ENCODE measurements around the gene GBA3.

Gene GBA3

DNA sequence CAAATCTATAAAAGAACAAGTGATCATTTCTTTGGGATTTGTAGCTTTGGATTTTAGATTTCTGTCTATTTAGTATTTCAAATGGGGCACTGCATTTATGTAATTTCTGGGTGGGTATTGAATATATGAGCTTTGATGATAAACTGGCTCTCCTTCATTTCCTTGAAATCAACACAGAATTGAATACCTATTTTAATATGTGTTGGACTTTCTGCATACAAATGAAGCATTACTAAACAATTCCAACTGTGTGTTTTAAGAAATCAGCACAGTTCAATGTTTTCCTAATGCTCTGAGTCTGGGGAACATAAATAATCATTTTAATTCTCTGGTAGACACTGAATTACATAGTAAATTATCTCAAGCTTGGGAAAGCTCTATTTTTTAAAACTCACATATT lies 42.0 kb upstream of the GBA3 start:
- H2BK120ac ChIP-seq (ENCODE audit: low read depth, low read length) = no peak overlapping the region
- H3K9ac ChIP-seq (ENCODE audit: low read depth, low read length, poor library complexity) = no peak overlapping the region
- H2BK15ac ChIP-seq (ENCODE audit: low read length) = no peak overlapping the region
- no peak for DNase-seq (ENCODE audit: low spot score)
- no peaks in the 10 kb centered on the region for H3K36me3 ChIP-seq (replicated peaks in 1 of 2; ENCODE audit: control insufficient read depth in 2 of 2, insufficient read depth in 2 of 2, low read length in 2 of 2)
- H2AFZ ChIP-seq (ENCODE audit: low read length) = no peak overlapping the region
- no peak overlapping the region for H2AK5ac ChIP-seq (ENCODE audit: low read depth, low read length)
- H3K9me3 ChIP-seq (replicated peaks in 1 of 2; ENCODE audit: control insufficient read depth in 2 of 2, insufficient read depth in 1 of 2, low read depth in 1 of 2, low read length in 2 of 2) = no peaks in the 10 kb centered on the region
- H3K18ac ChIP-seq (ENCODE audit: low read length) = no peak overlapping the region
- no peak overlapping the region for H3K4me2 ChIP-seq (ENCODE audit: insufficient read depth, low read length, poor library complexity, severe bottlenecking)
- H3K14ac ChIP-seq (ENCODE audit: low read length) = no peak overlapping the region
- no peak overlapping the region for H3K23ac ChIP-seq (ENCODE audit: low read depth, low read length, poor library complexity)
- no peaks in the 10 kb centered on the region for H3K4me1 ChIP-seq (ENCODE audit: control insufficient read depth in 2 of 2, insufficient read depth in 1 of 2, low read depth in 1 of 2, low read length in 2 of 2)
- H2BK5ac ChIP-seq (ENCODE audit: low read length) = no peak overlapping the region
- H3K79me1 ChIP-seq (ENCODE audit: low read depth, low read length) = no peaks in the 10 kb centered on the region
- H4K91ac ChIP-seq (ENCODE audit: low read depth, low read length, poor library complexity) = no peak overlapping the region
- no peaks in the 10 kb centered on the region for H3K27me3 ChIP-seq (ENCODE audit: control insufficient read depth in 3 of 3, insufficient read depth in 3 of 3, low read depth in 1 of 3, low read length in 3 of 3)
- H3K27ac ChIP-seq (replicated peaks; ENCODE audit: low read length) = no peak overlapping the region
- no peak overlapping the region for H2BK12ac ChIP-seq (ENCODE audit: low read length)
- H3K4ac ChIP-seq (ENCODE audit: low read length) = no peak overlapping the region
- H4K8ac ChIP-seq (ENCODE audit: low read depth, low read length) = no peak overlapping the region
- H3K4me3 ChIP-seq (ENCODE audit: low read length in 2 of 2) = no peak overlapping the region

- H3K79me1 ChIP-seq (ENCODE audit: low read depth, low read length) = no peaks in the 10 kb centered on the region
Measured at GRCh38 chr4:22653752-22654151, 39.0 kb upstream of the GBA3 start.

DNA sequence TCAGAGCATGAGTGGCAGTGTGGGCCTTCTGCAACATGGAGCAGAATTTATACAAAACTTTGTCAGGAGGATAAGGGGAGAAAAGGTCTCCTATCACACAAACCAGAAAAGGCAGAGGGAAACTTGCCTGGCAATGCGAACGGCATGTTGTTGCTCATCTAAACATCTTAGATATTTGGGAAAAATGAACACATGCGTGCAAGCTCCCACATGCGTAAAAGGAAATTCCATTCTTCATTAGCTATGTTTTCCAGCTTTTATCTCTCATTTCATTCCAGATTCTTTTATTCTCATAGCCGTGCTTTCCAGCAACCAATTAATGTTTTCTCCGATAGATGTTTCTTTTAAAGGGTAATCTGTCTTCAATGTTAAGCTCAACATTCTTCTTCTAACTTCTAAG lies 31.3 kb upstream of the GBA3 start:
- no peak overlapping the region for H3K4me2 ChIP-seq (ENCODE audit: insufficient read depth, low read length, poor library complexity, severe bottlenecking)
- H3K27me3 ChIP-seq (ENCODE audit: control insufficient read depth in 3 of 3, insufficient read depth in 3 of 3, low read depth in 1 of 3, low read length in 3 of 3) = no peaks in the 10 kb centered on the region
- H2BK12ac ChIP-seq (ENCODE audit: low read length) = no peak overlapping the region
- H3K9ac ChIP-seq (ENCODE audit: low read depth, low read length, poor library complexity) = no peak overlapping the region
- H4K91ac ChIP-seq (ENCODE audit: low read depth, low read length, poor library complexity) = no peak overlapping the region
- no peak overlapping the region for H3K14ac ChIP-seq (ENCODE audit: low read length)
- no peaks in the 10 kb centered on the region for H3K4me1 ChIP-seq (ENCODE audit: control insufficient read depth in 2 of 2, insufficient read depth in 1 of 2, low read depth in 1 of 2, low read length in 2 of 2)
- no peak overlapping the region for H4K8ac ChIP-seq (ENCODE audit: low read depth, low read length)
- H3K4me3 ChIP-seq (ENCODE audit: low read length in 2 of 2) = no peak overlapping the region
- no peak overlapping the region for H2AK5ac ChIP-seq (ENCODE audit: low read depth, low read length)
- no peak overlapping the region for H2AFZ ChIP-seq (ENCODE audit: low read length)
- H3K9me3 ChIP-seq (replicated peaks in 1 of 2; ENCODE audit: control insufficient read depth in 2 of 2, insufficient read depth in 1 of 2, low read depth in 1 of 2, low read length in 2 of 2) = no peaks in the 10 kb centered on the region
- no peak overlapping the region for H2BK5ac ChIP-seq (ENCODE audit: low read length)
- WGBS, 2 donors (ENCODE audit: extremely low coverage in 2 of 2, insufficient read length in 2 of 2, insufficient replicate concordance in 1 of 2) = no CpG with 5 or more reads among the region's 6 CpGs
- H3K4ac ChIP-seq (ENCODE audit: low read length) = no peak overlapping the region
- no peak overlapping the region for H3K27ac ChIP-seq (replicated peaks; ENCODE audit: low read length)
- no peak overlapping the region for H3K23ac ChIP-seq (ENCODE audit: low read depth, low read length, poor library complexity)
- H3K18ac ChIP-seq (ENCODE audit: low read length) = no peak overlapping the region
- no peak overlapping the region for H2BK15ac ChIP-seq (ENCODE audit: low read length)
- no peaks in the 10 kb centered on the region for H3K36me3 ChIP-seq (replicated peaks in 1 of 2; ENCODE audit: control insufficient read depth in 2 of 2, insufficient read depth in 2 of 2, low read length in 2 of 2)
- no peak overlapping the region for H2BK120ac ChIP-seq (ENCODE audit: low read depth, low read length)
- no peaks in the 10 kb centered on the region for H3K79me1 ChIP-seq (ENCODE audit: low read depth, low read length)
- DNase-seq (ENCODE audit: low spot score) = no peak

More at GRCh38 chr4:22653752-22654151, 39.0 kb upstream of the GBA3 start:
- Histone ChIP-seq H3K4me2 (ENCODE audit: insufficient read depth, low read length, poor library complexity, severe bottlenecking) (no peak overlapping the region), H2BK12ac (ENCODE audit: low read length) (no peak overlapping the region), H3K9ac (ENCODE audit: low read depth, low read length, poor library complexity) (no peak overlapping the region), H2BK120ac (ENCODE audit: low read depth, low read length) (no peak overlapping the region), H3K36me3 (replicated peaks in 1 of 2; ENCODE audit: control insufficient read depth in 2 of 2, insufficient read depth in 2 of 2, low read length in 2 of 2) (no peaks in the 10 kb centered on the region), H2AFZ (ENCODE audit: low read length) (no peak overlapping the region), H4K8ac (ENCODE audit: low read depth, low read length) (no peak overlapping the region), H4K91ac (ENCODE audit: low read depth, low read length, poor library complexity) (no peak overlapping the region), H2AK5ac (ENCODE audit: low read depth, low read length) (no peak overlapping the region), H3K4me1 (ENCODE audit: control insufficient read depth in 2 of 2, insufficient read depth in 1 of 2, low read depth in 1 of 2, low read length in 2 of 2) (no peaks in the 10 kb centered on the region), H3K27me3 (ENCODE audit: control insufficient read depth in 3 of 3, insufficient read depth in 3 of 3, low read depth in 1 of 3, low read length in 3 of 3) (no peaks in the 10 kb centered on the region), H2BK5ac (ENCODE audit: low read length) (no peak overlapping the region), H3K9me3 (replicated peaks in 1 of 2; ENCODE audit: control insufficient read depth in 2 of 2, insufficient read depth in 1 of 2, low read depth in 1 of 2, low read length in 2 of 2) (no peaks in the 10 kb centered on the region), H3K14ac (ENCODE audit: low read length) (no peak overlapping the region), H3K23ac (ENCODE audit: low read depth, low read length, poor library complexity) (no peak overlapping the region), H2BK15ac (ENCODE audit: low read length) (no peak overlapping the region), H3K18ac (ENCODE audit: low read length) (no peak overlapping the region), H3K4me3 (ENCODE audit: low read length in 2 of 2) (no peak overlapping the region), H3K4ac (ENCODE audit: low read length) (no peak overlapping the region), H3K27ac (replicated peaks; ENCODE audit: low read length) (no peak overlapping the region)
- no peak for DNase-seq (ENCODE audit: low spot score)
- WGBS, 2 donors (ENCODE audit: extremely low coverage in 2 of 2, insufficient read length in 2 of 2, insufficient replicate concordance in 1 of 2) = no CpG with 5 or more reads among the region's 3 CpGs

DNA sequence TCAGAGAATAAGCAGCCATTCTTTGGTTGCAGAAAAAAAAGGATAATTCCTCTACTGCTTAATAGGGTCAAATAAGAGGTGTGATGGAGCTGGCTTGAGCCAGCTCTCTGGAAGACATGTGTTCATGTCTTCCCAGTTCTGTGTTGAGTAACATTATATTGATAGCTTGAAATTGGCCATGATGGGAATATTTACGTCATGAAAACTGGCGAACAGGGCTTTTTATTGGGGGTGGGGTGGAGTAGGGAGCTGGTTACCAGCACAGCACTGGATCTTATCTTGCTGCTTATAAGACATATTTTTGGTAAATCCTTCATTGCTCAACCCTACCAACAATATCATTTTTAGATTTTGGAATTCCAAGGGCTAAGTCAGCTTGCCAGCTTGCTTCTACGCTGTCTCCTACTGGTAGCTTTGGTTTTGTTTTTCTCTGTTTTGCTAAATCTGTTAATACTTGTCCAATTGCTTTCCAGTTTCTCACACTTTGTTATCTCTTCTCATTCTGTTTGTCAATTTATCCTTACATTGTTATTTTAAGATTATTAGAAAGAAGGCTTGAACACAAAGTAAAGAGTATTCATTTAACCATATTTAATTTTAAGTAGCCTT lies 25.3 kb upstream of the GBA3 start:
- no peak overlapping the region for H2AK5ac ChIP-seq (ENCODE audit: low read depth, low read length)
- H3K4me2 ChIP-seq (ENCODE audit: insufficient read depth, low read length, poor library complexity, severe bottlenecking) = no peak overlapping the region
- no peak overlapping the region for H4K91ac ChIP-seq (ENCODE audit: low read depth, low read length, poor library complexity)
- no peak overlapping the region for H3K9ac ChIP-seq (ENCODE audit: low read depth, low read length, poor library complexity)
- no peaks in the 10 kb centered on the region for H3K36me3 ChIP-seq (replicated peaks in 1 of 2; ENCODE audit: control insufficient read depth in 2 of 2, insufficient read depth in 2 of 2, low read length in 2 of 2)
- no peak overlapping the region for H3K27ac ChIP-seq (replicated peaks; ENCODE audit: low read length)
- no peak overlapping the region for H2BK5ac ChIP-seq (ENCODE audit: low read length)
- no peaks in the 10 kb centered on the region for H3K27me3 ChIP-seq (ENCODE audit: control insufficient read depth in 3 of 3, insufficient read depth in 3 of 3, low read depth in 1 of 3, low read length in 3 of 3)
- H3K4me3 ChIP-seq (ENCODE audit: low read length in 2 of 2) = no peak overlapping the region
- no CpG with 5 or more reads among the region's 3 CpGs for WGBS, 2 donors (ENCODE audit: extremely low coverage in 2 of 2, insufficient read length in 2 of 2, insufficient replicate concordance in 1 of 2)
- H3K18ac ChIP-seq (ENCODE audit: low read length) = no peak overlapping the region
- no peak overlapping the region for H4K8ac ChIP-seq (ENCODE audit: low read depth, low read length)
- no peak overlapping the region for H2BK15ac ChIP-seq (ENCODE audit: low read length)
- no peak for DNase-seq (ENCODE audit: low spot score)
- no peak overlapping the region for H3K14ac ChIP-seq (ENCODE audit: low read length)
- H3K9me3 ChIP-seq (replicated peaks in 1 of 2; ENCODE audit: control insufficient read depth in 2 of 2, insufficient read depth in 1 of 2, low read depth in 1 of 2, low read length in 2 of 2) = no peaks in the 10 kb centered on the region
- no peak overlapping the region for H2BK120ac ChIP-seq (ENCODE audit: low read depth, low read length)
- H3K79me1 ChIP-seq (ENCODE audit: low read depth, low read length) = no peaks in the 10 kb centered on the region
- no peak overlapping the region for H3K23ac ChIP-seq (ENCODE audit: low read depth, low read length, poor library complexity)
- no peak overlapping the region for H3K4ac ChIP-seq (ENCODE audit: low read length)
- H2BK12ac ChIP-seq (ENCODE audit: low read length) = no peak overlapping the region
- H2AFZ ChIP-seq (ENCODE audit: low read length) = no peak overlapping the region
- no peaks in the 10 kb centered on the region for H3K4me1 ChIP-seq (ENCODE audit: control insufficient read depth in 2 of 2, insufficient read depth in 1 of 2, low read depth in 1 of 2, low read length in 2 of 2)

Measured in neuronal stem cell (in vitro differentiated cells).